ENCODE results near the gene NPIPB6.
A peak's percentile ranks its signal among the peaks of the same experiment; 100 is the strongest.
"Not testable (repeated sequence)": the region's sequence is repeated elsewhere in the genome, so short reads cannot be mapped to it uniquely, and the experiment has no call there.

The NPIPB6 gene

GRCh38 chr16:28363408-28363807 lies at the start of gene NPIPB6:
Gene NPIPB6, minus strand, starts transcription at chr16:28363508. Its CDS starts 686 bp downstream, at chr16:28362822.
- DNase-seq: not testable (repeated sequence)

- DNase-seq: not testable (repeated sequence)
These were observed 40.1 kb upstream of the NPIPB6 start, which contains the start of gene EIF3CL for GRCh38 chr16:28403220-28404072. Gene EIF3CL, minus strand, starts transcription at chr16:28403841. Its CDS starts 223 bp downstream, at chr16:28403618.

- DNase-seq: not testable (repeated sequence)
These were observed 28.7 kb upstream of the NPIPB6 start for GRCh38 chr16:28392054-28392453.

GRCh38 chr16:28382177-28382867 lies 19.0 kb upstream of the NPIPB6 start:
- DNase-seq: not testable (repeated sequence)

- DNase-seq: not testable (repeated sequence)
These were observed 14.5 kb upstream of the NPIPB6 start for GRCh38 chr16:28377822-28378221.

GRCh38 chr16:28377108-28377625 lies 13.9 kb upstream of the NPIPB6 start:
- not testable (repeated sequence) for DNase-seq

GRCh38 chr16:28375115-28375514 lies 11.8 kb upstream of the NPIPB6 start:
- DNase-seq: not testable (repeated sequence)

GRCh38 chr16:28374281-28374680 lies 11.0 kb upstream of the NPIPB6 start:
- DNase-seq: not testable (repeated sequence)

GRCh38 chr16:28367926-28368325 lies 4.6 kb upstream of the NPIPB6 start:
- DNase-seq: not testable (repeated sequence)

- DNase-seq: not testable (repeated sequence)
These were observed 1.2 kb upstream of the NPIPB6 start for GRCh38 chr16:28364268-28365173.

- not testable (repeated sequence) for DNase-seq
These were observed 708 bp downstream of the NPIPB6 start for GRCh38 chr16:28362600-28362999.

GRCh38 chr16:28338230-28338629 lies 25.1 kb downstream of the NPIPB6 start:
- DNase-seq: not testable (repeated sequence)

GRCh38 chr16:28336940-28337710 lies 26.2 kb downstream of the NPIPB6 start:
- DNase-seq: not testable (repeated sequence)

- not testable (repeated sequence) for DNase-seq
These were observed 27.6 kb downstream of the NPIPB6 start for GRCh38 chr16:28335678-28336077.

- DNase-seq: not testable (repeated sequence)
These were observed 30.7 kb downstream of the NPIPB6 start for GRCh38 chr16:28332632-28333031.

GRCh38 chr16:28330981-28331380 lies 32.3 kb downstream of the NPIPB6 start:
- DNase-seq: not testable (repeated sequence)

GRCh38 chr16:28330232-28330631 lies 33.1 kb downstream of the NPIPB6 start:
- DNase-seq: not testable (repeated sequence)

- peak; percentile 32 for DNase-seq
These were observed 36.3 kb downstream of the NPIPB6 start for GRCh38 chr16:28326881-28327610.

- no peak for DNase-seq
These were observed 38.4 kb downstream of the NPIPB6 start for GRCh38 chr16:28324887-28325279.

- no peak for DNase-seq
These were observed 38.9 kb downstream of the NPIPB6 start for GRCh38 chr16:28324235-28324886.

All from MV-4-11 (cell line).